ENCODE measurements around the gene DISC1.
A peak's percentile ranks its signal among the peaks of the same experiment; 100 is the strongest.

DISC1 gene

GRCh38 chr1:231827337-231828105 is 200.9 kb downstream of the DISC1 start:
- DNase-seq, result no peak

- no peak for DNase-seq
Observed at GRCh38 chr1:231828182-231828920, 201.8 kb downstream of the DISC1 start.

GRCh38 chr1:231829332-231829731 is 202.7 kb downstream of the DISC1 start:
- no peak for DNase-seq

- DNase-seq, result no peak
Observed at GRCh38 chr1:231836227-231836893, 209.8 kb downstream of the DISC1 start.

- DNase-seq, result no peak
Observed at GRCh38 chr1:231838521-231838920, 211.9 kb downstream of the DISC1 start.

GRCh38 chr1:231839999-231840398 is 213.4 kb downstream of the DISC1 start:
- no peak for DNase-seq

- no peak for DNase-seq
Observed at GRCh38 chr1:231841616-231842344, 215.2 kb downstream of the DISC1 start.

- no peak for DNase-seq
Observed at GRCh38 chr1:231842441-231842840, 215.9 kb downstream of the DISC1 start.

- DNase-seq, result no peak
Observed at GRCh38 chr1:231844986-231845502, 218.5 kb downstream of the DISC1 start.

- DNase-seq, result no peak
Observed at GRCh38 chr1:231847612-231848397, 221.2 kb downstream of the DISC1 start.

GRCh38 chr1:231849981-231850380 is 223.4 kb downstream of the DISC1 start:
- DNase-seq, result no peak

GRCh38 chr1:231850786-231851185 is 224.2 kb downstream of the DISC1 start:
- DNase-seq, result no peak

- DNase-seq, result peak; percentile 30
Observed at GRCh38 chr1:231853588-231854207, 227.1 kb downstream of the DISC1 start.

GRCh38 chr1:231855361-231855760 is 228.8 kb downstream of the DISC1 start:
- no peak for DNase-seq

- no peak for DNase-seq
Observed at GRCh38 chr1:231855926-231856325, 229.3 kb downstream of the DISC1 start.

- no peak for DNase-seq
Observed at GRCh38 chr1:231856426-231856825, 229.8 kb downstream of the DISC1 start.

GRCh38 chr1:231856894-231857293 is 230.3 kb downstream of the DISC1 start:
- DNase-seq, result no peak

- DNase-seq, result no peak
Observed at GRCh38 chr1:231857609-231858135, 231.1 kb downstream of the DISC1 start.

- DNase-seq, result no peak
Observed at GRCh38 chr1:231860221-231861088, 233.9 kb downstream of the DISC1 start.
